Naive thymus-derived CD4-positive, alpha-beta T cell (primary cell): Measurements from ENCODE around the gene KIAA0232. TPM values are rescaled to one million over a fixed set of nuclear protein-coding genes. Genes with fewer than 3 reads are reported as not detected.

Source experiments
- ATAC-seq: fragments of 150-1000 bp; cut with Tn5 transposase; 2 replicates; pipeline ENCODE4 v1.10.0; 2021; ENCODE audit warnings: mild to moderate bottlenecking, moderate library complexity
- CTCF ChIA-PET: fragments of 350-600 bp; sonication (Branson Sonifier 250); formaldehyde crosslinking; loops from one replicate; lab custom pipeline; 2021; ENCODE audit warnings: antibody characterized with exemption; lab: Charles Lee
- POLR2A ChIA-PET: fragments of 350-600 bp; sonication (Branson Sonifier 250); formaldehyde crosslinking; loops from one replicate; lab custom pipeline; 2021; ENCODE audit warnings: antibody characterized with exemption, inconsistent platforms; lab: Charles Lee
- DNase-seq, 9 donors: peaks; one replicate each; pipeline versions ENCODE4 v3.0.0 to v3.0.0-alpha.2; 2020 to 2022; ENCODE audit warnings: mixed read lengths in 1 of 9
- H3K27ac ChIP-seq: one replicate; pipeline ENCODE4 v1.7.0; 2013; ENCODE audit warnings: mild to moderate bottlenecking, low read depth, low read length, moderate library complexity
- H3K27me3 ChIP-seq, 2 donors: one replicate each; pipeline ENCODE4 v1.7.0; 2013; ENCODE audit warnings: low read length in 2 of 2, mild to moderate bottlenecking in 2 of 2, moderate library complexity in 2 of 2; ENCODE audit not compliant: control insufficient read depth in 2 of 2, insufficient read depth in 2 of 2
- H3K36me3 ChIP-seq, 3 experiments: 1 replicate in 2 of 3; 2 replicates in 1 of 3; pipeline ENCODE4 v1.7.0; 2013; ENCODE audit warnings: low read length in 3 of 3, mild to moderate bottlenecking in 3 of 3, moderate library complexity in 1 of 3; ENCODE audit not compliant: insufficient read depth in 3 of 3, control insufficient read depth in 2 of 3
- H3K4me1 ChIP-seq, 2 donors: one replicate each; pipeline ENCODE4 v1.7.0; 2013; ENCODE audit warnings: low read length in 2 of 2, mild to moderate bottlenecking in 2 of 2, moderate library complexity in 1 of 2; ENCODE audit not compliant: control insufficient read depth in 2 of 2, insufficient read depth in 2 of 2
- H3K4me3 ChIP-seq: 2 replicates; pipeline ENCODE4 v1.7.0; 2013; ENCODE audit warnings: mild to moderate bottlenecking, low read length
- H3K9me3 ChIP-seq, 3 experiments: 1 replicate in 2 of 3; 2 replicates in 1 of 3; pipeline ENCODE4 v1.7.0; 2013; ENCODE audit warnings: low read length in 3 of 3; ENCODE audit not compliant: control insufficient read depth in 2 of 3
- H3K27ac Mint-ChIP-seq, 9 donors: one replicate each; pipeline ENCODE4 v1.8.0; 2020 to 2022; ENCODE audit warnings: mixed read lengths in 9 of 9, mild to moderate bottlenecking in 8 of 9, moderate library complexity in 5 of 9, inconsistent platforms in 2 of 9
- H3K27me3 Mint-ChIP-seq, 5 donors: one replicate each; pipeline ENCODE4 v1.8.0; 2021 to 2022; ENCODE audit warnings: mixed read lengths in 5 of 5, mild to moderate bottlenecking in 1 of 5
- H3K36me3 Mint-ChIP-seq, 5 donors: one replicate each; pipeline ENCODE4 v1.8.0; 2020 to 2022; ENCODE audit warnings: mixed read lengths in 5 of 5, mild to moderate bottlenecking in 3 of 5, inconsistent platforms in 1 of 5
- H3K4me1 Mint-ChIP-seq, 7 donors: one replicate each; pipeline ENCODE4 v1.8.0; 2020 to 2022; ENCODE audit warnings: mixed read lengths in 7 of 7, mild to moderate bottlenecking in 3 of 7, inconsistent platforms in 1 of 7
- H3K4me3 Mint-ChIP-seq, 10 donors: one replicate each; pipeline ENCODE4 v1.8.0; 2020 to 2022; ENCODE audit warnings: mild to moderate bottlenecking in 10 of 10, mixed read lengths in 10 of 10, moderate library complexity in 6 of 10, inconsistent platforms in 2 of 10
- H3K9me3 Mint-ChIP-seq, 11 donors: one replicate each; pipeline ENCODE4 v1.8.0; 2020 to 2022; ENCODE audit warnings: mixed read lengths in 11 of 11, mild to moderate bottlenecking in 4 of 11, inconsistent platforms in 1 of 11, moderate library complexity in 1 of 11
- intact Hi-C, 2 donors: fragments of 100-400 bp; cut with micrococcal nuclease; formaldehyde crosslinking; loops; one replicate each; pipeline ENCODE4 v1.15.1; 2023
- polyA plus RNA-seq, 2 donors: library from polyadenylated mRNA; unstranded; fragments of 300-500 nt; fragmentation: Illumina TruSeq; gene quantifications; one replicate each; pipeline ENCODE4 v1.2.3, GENCODE V29; 2021
- total RNA-seq, 6 experiments: library from RNA in 5 of 6; stranded (reverse) in 5 of 6; gene quantifications; 1 replicate in 5 of 6; 2 replicates in 1 of 6; pipeline ENCODE4 v1.2.3 and lab custom pipeline; 2021 to 2026

Gene KIAA0232
- total and polyA plus RNA-seq, 7 experiments from 2014 or later = 12.0 to 24.2 (median 17.2) TPM

DNA sequence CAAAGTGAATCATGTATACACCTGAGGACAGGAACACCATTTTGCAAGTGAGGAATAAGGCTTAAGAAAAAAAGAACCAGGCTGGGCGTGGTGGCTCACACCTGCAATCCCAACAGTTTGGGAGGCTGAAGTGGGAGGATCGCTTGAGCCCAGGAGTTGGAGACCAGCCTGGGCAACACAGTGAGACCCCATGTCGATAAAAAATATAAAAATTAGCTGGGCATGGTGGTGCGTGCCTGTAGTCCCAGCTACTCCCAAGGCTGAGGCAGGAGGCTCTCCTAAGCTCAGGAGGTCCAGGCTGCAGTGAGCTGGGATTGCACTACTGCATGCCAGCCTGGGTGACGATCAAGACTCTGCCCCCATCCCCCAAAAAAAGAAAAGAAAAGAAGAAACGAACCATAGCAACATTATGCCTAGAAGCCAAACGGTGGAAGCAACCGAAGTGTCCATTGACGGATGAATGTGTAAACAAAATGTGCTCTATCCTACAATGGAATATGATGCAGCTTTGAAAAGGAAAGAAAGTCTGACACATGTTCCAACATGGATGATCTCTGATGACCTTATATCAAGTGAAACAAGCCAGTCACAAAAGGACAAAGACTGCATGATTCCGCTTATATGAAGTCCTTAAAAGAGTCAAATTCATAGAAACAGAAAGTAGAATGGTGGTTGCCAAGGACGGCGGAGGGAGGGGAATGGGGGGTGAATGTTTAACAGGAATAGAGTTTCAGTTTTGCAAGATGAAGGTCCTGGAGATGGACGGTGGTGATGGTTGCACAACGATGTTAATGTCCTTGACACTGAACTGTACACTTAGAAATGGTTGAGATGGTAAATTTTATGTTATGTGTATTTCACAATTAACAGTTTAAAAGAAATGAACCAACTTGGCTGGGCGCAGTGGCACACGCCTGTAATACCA lies 8.6 kb upstream of the KIAA0232 start:
- no peak overlapping the region for H3K4me3 ChIP-seq

DNA sequence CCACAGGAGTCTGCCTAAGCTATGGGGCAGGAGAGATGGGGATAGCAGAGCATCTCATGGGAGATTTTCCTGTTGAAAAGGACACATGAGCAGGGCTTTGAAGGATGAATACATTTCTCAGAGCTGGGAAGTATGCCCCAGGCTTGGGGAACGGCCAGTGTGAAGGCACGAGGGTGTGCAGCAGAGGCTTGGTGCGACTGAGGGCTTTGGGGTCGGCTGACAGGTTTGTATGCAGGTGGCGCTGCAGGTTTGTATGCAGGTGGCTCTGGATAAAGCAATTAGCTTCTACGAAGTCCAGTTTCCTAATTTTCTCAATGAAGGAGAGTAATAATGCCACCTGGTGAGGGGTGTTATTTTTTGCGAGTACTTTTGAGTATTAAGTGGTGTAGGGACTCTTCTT lies 6.8 kb upstream of the KIAA0232 start:
- no peak for DNase-seq
- no peak for ATAC-seq
- POLR2A ChIA-PET = no interaction called here
- Histone ChIP-seq H3K27me3 (no peaks in the 10 kb centered on the region), H3K4me1 (peaks cover 11 to 12% of the 10 kb centered on the region in 2 donors), H3K9me3 (no peaks in the 10 kb centered on the region), H3K36me3 (no peaks in the 10 kb centered on the region), H3K27ac (no peak overlapping the region), H3K4me3 (no peak overlapping the region)
- intact Hi-C loops = no loop called here
- Mint-ChIP-seq H3K9me3 (no peaks in the 10 kb centered on the region), H3K27me3 (peaks cover 0 to 7% (median 0%) of the 10 kb centered on the region in 5 donors), H3K27ac (peak overlapping the region in 3 of 9 donors; percentile 32 to 42 (median 33)), H3K4me1 (peaks cover 17 to 53% (median 46%) of the 10 kb centered on the region in 7 donors), H3K36me3 (no peaks in the 10 kb centered on the region), H3K4me3 (peak overlapping the region in 1 of 10 donors; percentile 19)
- CTCF ChIA-PET = no interaction called here

More for the DNA sequence above, 8.6 kb upstream of the KIAA0232 start:
- peaks cover 11 to 45% (median 36%) of the 10 kb centered on the region in 7 donors for H3K4me1 Mint-ChIP-seq
- ChIA-PET CTCF (no interaction called here), POLR2A (no interaction called here)
- no peak for DNase-seq
- H3K27ac Mint-ChIP-seq = peak overlapping the region in 2 of 9 donors; percentile 20 to 39
- no peaks in the 10 kb centered on the region for H3K9me3 Mint-ChIP-seq
- H3K36me3 Mint-ChIP-seq = no peaks in the 10 kb centered on the region
- ATAC-seq = no peak
- H3K27me3 ChIP-seq = no peaks in the 10 kb centered on the region
- H3K4me1 ChIP-seq = peaks cover 15 to 16% of the 10 kb centered on the region in 2 donors
- H3K36me3 ChIP-seq = no peaks in the 10 kb centered on the region
- intact Hi-C loops = no loop called here
- no peak overlapping the region for H3K27ac ChIP-seq
- peaks cover 0 to 7% (median 0%) of the 10 kb centered on the region in 5 donors for H3K27me3 Mint-ChIP-seq
- H3K9me3 ChIP-seq = no peaks in the 10 kb centered on the region
- no peak overlapping the region for H3K4me3 Mint-ChIP-seq

GRCh38 chr4:6776920-6777635 lies 5.4 kb upstream of the KIAA0232 start:
- no peaks in the 10 kb centered on the region for H3K36me3 ChIP-seq
- H3K27ac ChIP-seq = no peak overlapping the region
- H3K27me3 Mint-ChIP-seq = peaks cover 0 to 7% (median 0%) of the 10 kb centered on the region in 5 donors
- POLR2A ChIA-PET = interaction anchor here (0.8 to 1.7 kb wide), 3 partner anchors 9 to 138 kb away, joined by 3 to 4 read pairs (median 3); partner anchors contain the start of gene BLOC1S4
- no peak overlapping the region for H3K4me3 ChIP-seq
- peak overlapping the region; percentile 71 to 92 (median 80) for H3K27ac Mint-ChIP-seq
- CTCF ChIA-PET = interaction anchor here (1.3 kb wide), 1 partner anchor 132 kb away, joined by 5 read pairs; the partner anchor contains the start of gene TBC1D14
- H3K36me3 Mint-ChIP-seq = no peaks in the 10 kb centered on the region
- H3K4me1 Mint-ChIP-seq = peaks cover 22 to 65% (median 58%) of the 10 kb centered on the region in 7 donors
- no peaks in the 10 kb centered on the region for H3K9me3 Mint-ChIP-seq
- ATAC-seq = no peak
- H3K27me3 ChIP-seq = no peaks in the 10 kb centered on the region
- peak overlapping the region; percentile 10 to 69 (median 56) for H3K4me3 Mint-ChIP-seq
- DNase-seq = no peak
- peaks cover 11 to 12% of the 10 kb centered on the region in 2 donors for H3K4me1 ChIP-seq
- no peaks in the 10 kb centered on the region for H3K9me3 ChIP-seq
- intact Hi-C loops = no loop called here

- Histone ChIP-seq H3K9me3 (no peaks in the 10 kb centered on the region), H3K36me3 (no peaks in the 10 kb centered on the region), H3K27ac (no peak overlapping the region), H3K27me3 (no peaks in the 10 kb centered on the region), H3K4me1 (peaks cover 11 to 12% of the 10 kb centered on the region in 2 donors), H3K4me3 (no peak overlapping the region)
- intact Hi-C loops = no loop called here
- DNase-seq = no peak
- Mint-ChIP-seq H3K4me3 (peak overlapping the region in 9 of 10 donors; percentile 10 to 62 (median 53)), H3K9me3 (no peaks in the 10 kb centered on the region), H3K36me3 (no peaks in the 10 kb centered on the region), H3K27ac (peak overlapping the region; percentile 71 to 92 (median 80)), H3K4me1 (peaks cover 22 to 65% (median 58%) of the 10 kb centered on the region in 7 donors), H3K27me3 (peaks cover 0 to 7% (median 0%) of the 10 kb centered on the region in 5 donors)
- ChIA-PET CTCF (interaction anchor here (1.3 kb wide), 1 partner anchor 131 kb away, joined by 5 read pairs; the partner anchor contains the start of gene TBC1D14), POLR2A (interaction anchor here (0.5 to 1.7 kb wide), 4 partner anchors 9 to 209 kb away, joined by 3 to 4 read pairs (median 3); partner anchors contain the start of gene BLOC1S4)
- ATAC-seq = no peak
These were observed 4.8 kb upstream of the KIAA0232 start for GRCh38 chr4:6777636-6778281.

DNA sequence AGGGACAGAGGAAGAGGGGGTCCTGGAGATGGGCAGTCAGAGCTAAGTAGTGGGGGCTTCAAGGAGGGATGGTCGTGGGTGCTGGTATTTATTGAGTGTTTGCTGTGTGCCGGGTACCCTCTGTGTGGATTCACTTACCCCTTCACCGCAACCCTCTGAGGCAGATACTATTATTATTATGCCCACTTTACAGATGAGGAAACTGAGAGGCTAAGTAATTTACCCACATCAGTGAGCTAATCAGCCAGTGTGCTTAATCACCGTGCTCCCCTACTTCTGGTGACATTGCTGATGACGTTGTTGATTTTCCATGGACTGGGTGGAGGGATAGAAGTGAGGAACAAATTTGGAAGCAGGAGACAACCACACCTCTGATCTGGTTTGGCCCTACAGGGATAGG lies 4.1 kb upstream of the KIAA0232 start:
- no peak for ATAC-seq
- Mint-ChIP-seq H3K27ac (peak overlapping the region in 6 of 9 donors; percentile 39 to 80 (median 70)), H3K4me1 (peaks cover 22 to 65% (median 58%) of the 10 kb centered on the region in 7 donors), H3K36me3 (no peaks in the 10 kb centered on the region), H3K4me3 (peak overlapping the region in 4 of 10 donors; percentile 9 to 62 (median 40)), H3K27me3 (peaks cover 0 to 6% (median 0%) of the 10 kb centered on the region in 5 donors), H3K9me3 (no peaks in the 10 kb centered on the region)
- CTCF ChIA-PET = interaction anchor here (1.3 kb wide), 1 partner anchor 131 kb away, joined by 5 read pairs; the partner anchor contains the start of gene TBC1D14
- H3K36me3 ChIP-seq = peaks cover 0 to 4% (median 0%) of the 10 kb centered on the region in 3 experiments
- H3K27me3 ChIP-seq = no peaks in the 10 kb centered on the region
- no peak overlapping the region for H3K27ac ChIP-seq
- DNase-seq = no peak
- no peaks in the 10 kb centered on the region for H3K9me3 ChIP-seq
- no peak overlapping the region for H3K4me3 ChIP-seq
- intact Hi-C loops = no loop called here
- H3K4me1 ChIP-seq = peaks cover 11 to 12% of the 10 kb centered on the region in 2 donors
- POLR2A ChIA-PET = interaction anchor here (0.5 to 2.2 kb wide), 5 partner anchors 9 to 208 kb away, joined by 3 to 7 read pairs (median 3); partner anchors contain the start of gene BLOC1S4
